Epithelial cell of proximal tubule (primary cell): ENCODE measurements around the gene ANO4. TPM values are rescaled to one million over a fixed set of nuclear protein-coding genes. Genes with fewer than 3 reads are reported as not detected.
A peak's percentile ranks its signal among the peaks of the same experiment; 100 is the strongest.

Source experiments
- DNase-seq: peaks from one replicate; pipeline ENCODE4 v3.0.0-alpha.2; 2011; ENCODE audit warnings: low read depth
- H3K4me3 ChIP-seq: 2 replicates; pipeline ENCODE4 v1.5.1; 2011; ENCODE audit warnings: low read depth, mild to moderate bottlenecking, low read length
- total RNA-seq: library from RNA; depleted of rRNA; stranded (reverse); fragments of >200 nt; gene quantifications from 2 replicates; pipeline ENCODE4 v1.2.3, GENCODE V29; 2015
- TF ChIP-seq, protein P1 (sequence below): conservative IDR thresholded peaks from 2 replicates; pipeline ENCODE4 v1.5.1; 2012; ENCODE audit warnings: low read depth, mild to moderate bottlenecking, low read length

ANO4 gene
- total RNA-seq, 1 donor from 2014 or later = 0.86 TPM

DNA sequence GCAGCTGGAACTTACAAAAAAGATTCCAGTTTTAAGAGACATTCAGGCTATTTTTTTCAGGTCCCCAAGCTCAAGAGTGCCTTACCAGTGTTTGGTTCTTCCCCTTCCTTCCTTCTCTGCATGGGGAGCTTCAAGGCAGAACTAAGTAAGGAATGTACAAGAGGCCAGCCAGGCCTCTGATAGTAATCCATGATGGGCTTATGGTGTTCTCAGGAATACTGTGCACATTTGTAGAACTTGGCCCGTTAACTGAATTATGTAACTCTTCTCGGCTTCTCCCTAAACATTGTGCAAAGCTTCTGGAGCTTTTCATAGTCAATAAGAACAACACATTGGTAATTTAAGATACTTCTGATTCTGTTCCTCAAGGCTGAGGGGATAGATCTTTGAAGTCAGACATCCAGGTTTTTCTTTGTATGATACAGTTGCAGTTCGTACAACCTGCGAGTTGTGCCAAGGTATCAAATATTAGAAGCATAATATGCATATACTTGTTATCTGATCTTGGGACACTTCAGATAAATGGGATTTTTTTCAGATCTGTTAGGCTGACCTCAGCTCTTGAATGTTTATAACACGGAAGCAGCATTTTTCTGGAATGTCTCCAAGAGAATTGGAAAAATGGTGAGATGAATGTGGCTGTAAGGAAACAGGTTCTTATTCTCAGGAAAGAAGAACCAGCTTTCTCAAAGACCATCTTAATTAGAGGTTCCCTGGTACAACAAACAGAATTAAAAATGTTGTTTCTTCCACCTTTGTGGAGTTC lies 148.6 kb downstream of the ANO4 start:
- DNase-seq = no peak
- H3K4me3 ChIP-seq = no peak overlapping the region
- TF ChIP-seq, protein P1, sequence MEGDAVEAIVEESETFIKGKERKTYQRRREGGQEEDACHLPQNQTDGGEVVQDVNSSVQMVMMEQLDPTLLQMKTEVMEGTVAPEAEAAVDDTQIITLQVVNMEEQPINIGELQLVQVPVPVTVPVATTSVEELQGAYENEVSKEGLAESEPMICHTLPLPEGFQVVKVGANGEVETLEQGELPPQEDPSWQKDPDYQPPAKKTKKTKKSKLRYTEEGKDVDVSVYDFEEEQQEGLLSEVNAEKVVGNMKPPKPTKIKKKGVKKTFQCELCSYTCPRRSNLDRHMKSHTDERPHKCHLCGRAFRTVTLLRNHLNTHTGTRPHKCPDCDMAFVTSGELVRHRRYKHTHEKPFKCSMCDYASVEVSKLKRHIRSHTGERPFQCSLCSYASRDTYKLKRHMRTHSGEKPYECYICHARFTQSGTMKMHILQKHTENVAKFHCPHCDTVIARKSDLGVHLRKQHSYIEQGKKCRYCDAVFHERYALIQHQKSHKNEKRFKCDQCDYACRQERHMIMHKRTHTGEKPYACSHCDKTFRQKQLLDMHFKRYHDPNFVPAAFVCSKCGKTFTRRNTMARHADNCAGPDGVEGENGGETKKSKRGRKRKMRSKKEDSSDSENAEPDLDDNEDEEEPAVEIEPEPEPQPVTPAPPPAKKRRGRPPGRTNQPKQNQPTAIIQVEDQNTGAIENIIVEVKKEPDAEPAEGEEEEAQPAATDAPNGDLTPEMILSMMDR = no peak

DNA sequence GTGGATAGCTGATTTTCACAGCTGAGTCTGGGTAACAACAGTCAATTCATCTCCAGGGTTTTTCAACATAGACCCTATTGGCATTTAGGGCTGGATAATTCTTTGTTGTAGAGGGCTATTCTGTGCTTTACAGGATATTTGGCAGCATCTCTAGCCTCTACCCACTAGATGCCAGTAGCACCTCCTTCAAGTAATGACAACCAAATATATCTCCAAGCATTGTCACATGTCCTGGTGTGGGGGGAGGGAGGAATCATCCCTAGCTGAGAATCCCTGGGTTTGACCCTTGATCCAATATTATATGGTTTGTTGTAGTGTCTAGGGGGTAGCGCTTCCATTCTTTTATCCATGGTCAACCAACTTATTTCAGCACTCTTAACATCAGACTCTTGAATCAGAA lies 157.2 kb downstream of the ANO4 start:
- no peak overlapping the region for H3K4me3 ChIP-seq
- TF ChIP-seq, protein P1 = peak; percentile 44
- DNase-seq = no peak

DNA sequence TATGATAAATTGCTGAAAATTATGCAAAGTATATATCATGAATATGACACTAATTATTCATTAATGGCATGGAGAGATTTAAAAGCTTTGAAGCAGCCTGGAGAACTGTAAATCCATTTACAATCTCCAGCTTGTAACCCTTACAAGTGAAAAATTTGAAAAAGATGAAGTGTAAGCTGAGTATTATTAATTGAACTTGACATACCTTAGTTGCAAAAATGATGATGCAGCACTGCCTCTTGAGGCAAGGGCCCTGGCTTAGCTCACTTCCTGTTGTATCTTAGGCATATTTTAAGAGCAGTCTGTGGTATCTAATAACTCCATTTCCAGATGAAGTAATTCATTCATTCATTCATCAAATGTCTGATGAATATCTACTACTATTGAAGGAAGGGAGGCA lies 158.6 kb downstream of the ANO4 start:
- TF ChIP-seq, protein P1 = no peak
- DNase-seq = no peak

DNA sequence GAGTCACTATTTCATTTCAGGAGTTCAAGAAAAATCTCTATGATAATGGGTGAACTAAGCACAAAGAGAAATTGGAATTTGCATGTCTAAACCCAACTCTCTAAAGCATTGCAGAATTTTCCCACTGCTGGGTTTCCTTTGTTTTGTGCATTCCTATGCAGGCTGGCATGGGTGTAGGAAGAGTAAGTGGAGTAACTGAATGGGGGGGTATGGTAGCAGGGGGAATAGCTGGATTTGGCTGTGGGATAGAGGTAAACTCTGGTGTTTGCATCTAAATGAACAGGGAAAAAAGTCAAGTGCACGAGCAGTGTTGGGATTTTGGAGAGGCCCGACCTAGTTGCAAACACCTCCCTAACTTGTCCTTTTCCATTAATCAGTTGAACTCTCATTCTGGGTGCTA lies 159.1 kb downstream of the ANO4 start:
- H3K4me3 ChIP-seq = no peak overlapping the region
- TF ChIP-seq, protein P1 = no peak
- no peak for DNase-seq

More for the DNA sequence above, 158.6 kb downstream of the ANO4 start:
- H3K4me3 ChIP-seq = no peak overlapping the region

DNA sequence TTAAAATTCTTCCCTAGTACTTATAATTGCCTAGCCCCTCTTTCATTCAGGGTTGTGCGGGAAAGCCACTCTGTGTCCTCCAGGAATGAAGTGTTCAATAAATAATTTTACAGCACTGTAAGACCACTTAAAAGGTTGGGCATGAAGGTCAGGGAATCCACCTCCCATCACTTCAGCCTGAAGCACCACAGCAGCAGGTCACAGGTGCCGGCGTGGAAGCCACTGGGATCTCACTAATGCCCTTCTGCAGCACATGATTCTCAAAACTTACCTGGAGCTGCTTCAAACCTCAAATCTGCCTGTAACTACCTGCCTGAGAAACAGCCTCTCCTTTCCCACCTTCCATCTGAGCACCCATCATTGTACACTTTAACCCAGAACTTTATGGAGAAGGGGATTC lies 159.5 kb downstream of the ANO4 start:
- no peak for DNase-seq
- TF ChIP-seq, protein P1 = no peak

DNA sequence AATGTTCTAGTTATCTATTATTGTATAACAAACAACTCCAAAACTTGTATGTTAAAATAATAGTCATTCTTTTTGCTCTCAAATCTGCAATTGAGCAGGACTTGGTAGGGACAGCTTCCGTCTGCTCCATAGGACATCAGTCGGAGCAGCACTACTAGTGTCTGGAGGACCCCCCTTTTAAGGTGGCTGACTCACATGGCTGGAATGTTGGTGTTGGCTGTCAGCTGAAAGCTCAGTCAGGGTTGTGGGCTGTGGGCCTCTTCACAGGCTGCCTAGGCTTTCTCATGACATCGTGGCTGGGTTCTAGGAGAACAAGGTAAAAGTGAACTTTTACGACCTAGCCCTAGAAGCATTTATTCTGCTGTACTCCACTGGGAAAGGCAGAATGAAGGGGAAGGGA lies 160.6 kb downstream of the ANO4 start:
- H3K4me3 ChIP-seq = no peak overlapping the region
- DNase-seq = peak; percentile 3
- TF ChIP-seq, protein P1 = no peak

More for the DNA sequence above, 159.5 kb downstream of the ANO4 start:
- H3K4me3 ChIP-seq = no peak overlapping the region

DNA sequence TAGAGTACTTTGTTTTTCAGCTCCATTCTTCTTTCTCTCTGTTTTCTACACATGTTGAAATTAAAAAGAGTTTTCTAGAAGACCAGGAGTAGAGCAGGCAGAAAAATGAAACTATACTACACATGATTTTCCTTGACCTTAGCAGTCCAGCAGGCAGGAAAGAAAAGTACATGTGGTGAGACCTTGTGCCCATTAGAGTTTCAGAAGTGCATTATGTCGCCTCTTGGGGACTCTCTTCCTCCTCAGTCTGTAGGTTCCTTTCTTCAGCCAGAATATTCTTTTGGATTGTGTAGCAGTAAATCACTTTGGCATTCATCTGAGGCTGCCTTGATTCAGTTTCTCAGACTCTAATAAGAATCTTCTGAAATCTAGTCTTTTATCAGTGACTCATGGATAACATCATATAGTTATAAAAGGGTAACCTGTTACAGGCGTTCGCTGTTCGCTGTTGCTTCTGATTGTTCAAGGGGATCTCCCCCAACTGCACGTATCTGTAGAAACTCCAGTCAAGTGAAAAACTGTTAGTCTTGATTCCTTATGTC lies 161.8 kb downstream of the ANO4 start:
- no peak overlapping the region for H3K4me3 ChIP-seq
- DNase-seq = no peak
- TF ChIP-seq, protein P1 = no peak
